GM19023 (cell line): ENCODE results near the gene NKD1.

Source experiments
- ATAC-seq: cut with Tn5 transposase; IDR thresholded peaks from one replicate; pipeline ENCODE4 v1.9.1; 2021; ENCODE audit warnings: mild to moderate bottlenecking, moderate library complexity; ENCODE audit not compliant: unreplicated experiment

NKD1 gene

GRCh38 chr16:50537533-50538290 is 10.5 kb upstream of the NKD1 start:
- ATAC-seq = no peak

GRCh38 chr16:50538411-50539052 is 9.7 kb upstream of the NKD1 start:
- no peak for ATAC-seq

GRCh38 chr16:50539053-50539695 is 9.0 kb upstream of the NKD1 start:
- no peak for ATAC-seq

GRCh38 chr16:50539822-50540710 is 8.1 kb upstream of the NKD1 start:
- no peak for ATAC-seq

GRCh38 chr16:50540711-50541007 is 7.5 kb upstream of the NKD1 start:
- no peak for ATAC-seq

- no peak for ATAC-seq
Measured at GRCh38 chr16:50542703-50543102, 5.5 kb upstream of the NKD1 start.

- ATAC-seq = no peak
Measured at GRCh38 chr16:50546125-50546524, 2.1 kb upstream of the NKD1 start.

- ATAC-seq = no peak
Measured at GRCh38 chr16:50547340-50548124, 664 bp upstream of the NKD1 start.

GRCh38 chr16:50548909-50549560 is 839 bp downstream of the NKD1 start:
- no peak for ATAC-seq

GRCh38 chr16:50549561-50549915 is 1.3 kb downstream of the NKD1 start:
- no peak for ATAC-seq

GRCh38 chr16:50550035-50550434 is 1.8 kb downstream of the NKD1 start:
- no peak for ATAC-seq

GRCh38 chr16:50550866-50551641 is 2.9 kb downstream of the NKD1 start:
- ATAC-seq = no peak

- ATAC-seq = no peak
Measured at GRCh38 chr16:50552476-50553101, 4.4 kb downstream of the NKD1 start.

- no peak for ATAC-seq
Measured at GRCh38 chr16:50553182-50553710, 5.0 kb downstream of the NKD1 start.

GRCh38 chr16:50553731-50554360 is 5.7 kb downstream of the NKD1 start:
- ATAC-seq = no peak

- ATAC-seq = no peak
Measured at GRCh38 chr16:50555269-50555875, 7.2 kb downstream of the NKD1 start.

GRCh38 chr16:50555952-50556673 is 7.9 kb downstream of the NKD1 start:
- no peak for ATAC-seq
